Right atrium auricular region (tissue), 2 donors: ENCODE results near the gene ITGAX. TPM values are rescaled to one million over a fixed set of nuclear protein-coding genes. Genes with fewer than 3 reads are reported as not detected.

ENCODE experiments used
- DNase-seq: peaks from one replicate; pipeline ENCODE4 v3.0.0-alpha.2; 2019; ENCODE audit warnings: low spot score
- H3K27ac ChIP-seq, 2 donors: fragments of 200-600 bp; sonication (generic); 1 replicate in 1 of 2; 2 replicates in 1 of 2; pipeline ENCODE4 v1.5.1; 2016 to 2019
- H3K27me3 ChIP-seq, 2 donors: fragments of 200-600 bp; sonication (generic); one replicate each; pipeline versions ENCODE4 v1.5.1 to v1.6.0; 2017 to 2019
- H3K36me3 ChIP-seq: fragments of 200-600 bp; sonication (generic); one replicate; pipeline ENCODE4 v1.5.1; 2016
- H3K4me1 ChIP-seq, 2 donors: fragments of 200-600 bp; sonication (generic); one replicate each; pipeline versions ENCODE4 v1.5.1 to v1.6.0; 2017 to 2019
- H3K4me3 ChIP-seq, 2 donors: fragments of 200-600 bp; sonication (generic); 1 replicate in 1 of 2; 2 replicates in 1 of 2; pipeline ENCODE4 v1.5.1; 2017 to 2019; ENCODE audit warnings: mild to moderate bottlenecking in 1 of 2, moderate library complexity in 1 of 2
- H3K9me3 ChIP-seq, 2 donors: fragments of 200-600 bp; sonication (generic); one replicate each; pipeline ENCODE4 v1.5.1; 2019
- CTCF ChIP-seq, 2 donors: fragments of 200-600 bp; sonication (generic); IDR thresholded peaks; one replicate each; pipeline ENCODE4 v1.5.1; 2019; ENCODE audit warnings: antibody characterized with exemption in 2 of 2
- total RNA-seq, 2 donors: library from RNA; depleted of rRNA; stranded (reverse); fragments of >200 nt; gene quantifications; one replicate each; pipeline ENCODE4 v1.1.0, GENCODE V29; 2016

ITGAX gene
- total RNA-seq, 2 donors from 2014 or later, result 0.78 to 2.6 TPM

- Histone ChIP-seq H3K36me3 (peaks cover 13% of the 10 kb centered on the region), H3K4me3 (peak overlapping the region; percentile 54 to 59), H3K27ac (peak overlapping the region; percentile 91 to 95), H3K9me3 (no peaks in the 10 kb centered on the region), H3K4me1 (peaks cover 0 to 21% of the 10 kb centered on the region in 2 donors), H3K27me3 (no peaks in the 10 kb centered on the region)
- DNase-seq, result no peak
- TF ChIP-seq CTCF (IDR thresholded peaks at IDR 0.05), result no peak
Measured at GRCh38 chr16:31427441-31428278, 72.7 kb downstream of the ITGAX start.

- Histone ChIP-seq H3K9me3 (no peaks in the 10 kb centered on the region), H3K36me3 (peaks cover 13% of the 10 kb centered on the region), H3K4me3 (peak within 1 kb of the TSS; percentile 54 to 59), H3K27me3 (no peaks in the 10 kb centered on the region), H3K4me1 (peaks cover 0 to 21% of the 10 kb centered on the region in 2 donors), H3K27ac (peak within 1 kb of the TSS; percentile 91 to 95)
- TF ChIP-seq CTCF (IDR thresholded peaks at IDR 0.05), result no peak
- DNase-seq, result no peak
Measured at GRCh38 chr16:31428279-31428597, 73.3 kb downstream of the ITGAX start, which contains the start of gene COX6A2. COX6A2 (minus strand) TSS chr16:31428360; CDS start chr16:31428325, 35 bp downstream.

GRCh38 chr16:31428638-31429247 is 73.8 kb downstream of the ITGAX start:
- peak overlapping the region in 1 of 2 donors; percentile 54 for H3K4me3 ChIP-seq
- TF ChIP-seq CTCF (IDR thresholded peaks at IDR 0.05), result no peak
- peaks cover 0 to 24% of the 10 kb centered on the region in 2 donors for H3K4me1 ChIP-seq
- H3K27ac ChIP-seq, result peak overlapping the region; percentile 91 to 95
- H3K9me3 ChIP-seq, result no peaks in the 10 kb centered on the region
- no peak for DNase-seq
- no peaks in the 10 kb centered on the region for H3K27me3 ChIP-seq
- peaks cover 13% of the 10 kb centered on the region for H3K36me3 ChIP-seq

- no peak for DNase-seq
- no peak for TF ChIP-seq CTCF (IDR thresholded peaks at IDR 0.05)
- H3K36me3 ChIP-seq, result peaks cover 13% of the 10 kb centered on the region
- H3K27me3 ChIP-seq, result no peaks in the 10 kb centered on the region
- H3K9me3 ChIP-seq, result no peaks in the 10 kb centered on the region
- peaks cover 0 to 26% of the 10 kb centered on the region in 2 donors for H3K4me1 ChIP-seq
- H3K4me3 ChIP-seq, result peak overlapping the region in 1 of 2 donors; percentile 1
- H3K27ac ChIP-seq, result peak overlapping the region; percentile 91 to 95
Measured at GRCh38 chr16:31429314-31429713, 74.3 kb downstream of the ITGAX start.

- H3K36me3 ChIP-seq, result peaks cover 13% of the 10 kb centered on the region
- TF ChIP-seq CTCF (IDR thresholded peaks at IDR 0.05), result no peak
- H3K27me3 ChIP-seq, result no peaks in the 10 kb centered on the region
- H3K27ac ChIP-seq, result peak overlapping the region; percentile 91 to 95
- H3K4me1 ChIP-seq, result peaks cover 0 to 26% of the 10 kb centered on the region in 2 donors
- H3K4me3 ChIP-seq, result no peak overlapping the region
- H3K9me3 ChIP-seq, result no peaks in the 10 kb centered on the region
- no peak for DNase-seq
Measured at GRCh38 chr16:31429796-31430195, 74.8 kb downstream of the ITGAX start.
